Measurements from ENCODE around the gene PIANP. TPM values are rescaled to one million over a fixed set of nuclear protein-coding genes. Genes with fewer than 3 reads are reported as not detected.

The PIANP gene
- total RNA-seq, 1 experiment from 2014 or later = 0.48 TPM

- Histone ChIP-seq H3K36me3 (ENCODE audit: control insufficient read depth, insufficient read depth, low read length) (no peaks in the 10 kb centered on the region), H3K9me3 (no peaks in the 10 kb centered on the region), H3K27me3 (replicated peaks; ENCODE audit: control insufficient read depth, insufficient read depth, low read length) (peaks cover 5% of the 10 kb centered on the region), H3K4me3 (ENCODE audit: low read depth, low read length) (no peak overlapping the region), H3K4me1 (peaks cover 5% of the 10 kb centered on the region)
- peaks cover 9% of the 10 kb centered on the region for H3K4me1 Mint-ChIP-seq (ENCODE audit: low read depth, unreplicated experiment)
- H3K9me3 Mint-ChIP-seq (ENCODE audit: unreplicated experiment) = no peaks in the 10 kb centered on the region
- BruUV-seq (replicated peaks) = no TSS peak
- intact Hi-C loops (cut with micrococcal nuclease; ENCODE audit: unreplicated experiment) = loop anchor here (1.0 to 5.0 kb wide), 5 partner anchors 8 to 145 kb away; partner anchors contain the start of genes ING4 and ZNF384
- TF ChIP-seq CTCF (IDR thresholded peaks at IDR 0.05; ENCODE audit: insufficient read depth in 1 of 2, low read depth in 1 of 2, low read length in 1 of 2, severe bottlenecking in 1 of 2, unreplicated experiment in 1 of 2) = peak; percentile 90 to 93
- ChIA-PET POLR2A (interaction anchor here (1.0 kb wide), 1 partner anchor 8 kb away, joined by 4 read pairs; the partner anchor contains the start of gene ZNF384), CTCF (interaction anchor here (1.0 to 1.3 kb wide), 6 partner anchors 8 to 159 kb away, joined by 3 to 15 read pairs (median 4); partner anchors contain the start of genes COPS7A and ZNF384)
- H3K4me3 Mint-ChIP-seq (ENCODE audit: unreplicated experiment) = no peak overlapping the region
- peaks cover 6% of the 10 kb centered on the region for H3K36me3 Mint-ChIP-seq (ENCODE audit: insufficient read depth, unreplicated experiment)
- DNase-seq = peak; percentile 78 to 81
- H3K27me3 Mint-ChIP-seq (ENCODE audit: insufficient read depth, unreplicated experiment) = peaks cover 51% of the 10 kb centered on the region
- H3K27ac Mint-ChIP-seq (ENCODE audit: unreplicated experiment) = no peak overlapping the region
Measured at GRCh38 chr12:6697584-6698351, 2.8 kb downstream of the PIANP start.

- BruUV-seq (replicated peaks) = no TSS peak
- TF ChIP-seq CTCF (IDR thresholded peaks at IDR 0.05; ENCODE audit: insufficient read depth in 1 of 2, low read depth in 1 of 2, low read length in 1 of 2, severe bottlenecking in 1 of 2, unreplicated experiment in 1 of 2) = no peak
- no peak overlapping the region for H3K4me3 ChIP-seq (ENCODE audit: low read depth, low read length)
- Mint-ChIP-seq H3K4me3 (ENCODE audit: unreplicated experiment) (no peak overlapping the region), H3K27me3 (ENCODE audit: insufficient read depth, unreplicated experiment) (peaks cover 44% of the 10 kb centered on the region), H3K27ac (ENCODE audit: unreplicated experiment) (no peak overlapping the region), H3K4me1 (ENCODE audit: low read depth, unreplicated experiment) (peaks cover 9% of the 10 kb centered on the region), H3K36me3 (ENCODE audit: insufficient read depth, unreplicated experiment) (peaks cover 6% of the 10 kb centered on the region), H3K9me3 (ENCODE audit: unreplicated experiment) (no peaks in the 10 kb centered on the region)
- intact Hi-C loops (cut with micrococcal nuclease; ENCODE audit: unreplicated experiment) = loop anchor here (5.0 kb wide), 1 partner anchor 145 kb away; no protein-coding TSS in a partner anchor
- H3K9me3 ChIP-seq = no peaks in the 10 kb centered on the region
- ChIA-PET POLR2A (no interaction called here), CTCF (interaction anchor here (0.7 to 1.2 kb wide), 3 partner anchors 8 to 146 kb away, joined by 4 to 15 read pairs (median 10); partner anchors contain the start of genes COPS7A and ZNF384)
- DNase-seq = no peak
- peaks cover 5% of the 10 kb centered on the region for H3K4me1 ChIP-seq
- H3K36me3 ChIP-seq (ENCODE audit: control insufficient read depth, insufficient read depth, low read length) = no peaks in the 10 kb centered on the region
- H3K27me3 ChIP-seq (replicated peaks; ENCODE audit: control insufficient read depth, insufficient read depth, low read length) = peaks cover 5% of the 10 kb centered on the region
Measured at GRCh38 chr12:6696690-6697583, 3.7 kb downstream of the PIANP start.
